Measurements from ENCODE around the gene ZBTB16.

DNA sequence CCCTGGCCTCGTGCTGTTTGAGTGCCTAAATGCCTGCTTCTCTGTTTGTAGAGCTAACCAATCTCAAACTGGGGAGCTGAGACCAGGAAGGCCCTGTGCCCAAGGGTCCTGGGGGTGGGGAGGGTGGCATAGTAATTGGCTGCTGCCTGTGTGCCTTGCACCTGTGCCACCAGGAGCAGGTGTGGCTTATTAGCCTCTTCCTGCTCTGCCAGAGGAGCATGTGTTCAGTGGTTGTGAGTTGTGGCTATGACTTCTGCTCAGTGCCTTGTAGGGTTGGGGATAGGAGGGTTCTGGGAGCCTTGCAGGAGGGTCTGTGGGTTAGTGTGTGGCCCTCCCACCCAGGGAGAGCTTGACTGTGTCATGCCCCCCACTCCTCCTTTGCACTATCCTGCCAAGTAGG, 109.2 kb downstream of the ZBTB16 start:
- TF ChIP-seq, protein P1, sequence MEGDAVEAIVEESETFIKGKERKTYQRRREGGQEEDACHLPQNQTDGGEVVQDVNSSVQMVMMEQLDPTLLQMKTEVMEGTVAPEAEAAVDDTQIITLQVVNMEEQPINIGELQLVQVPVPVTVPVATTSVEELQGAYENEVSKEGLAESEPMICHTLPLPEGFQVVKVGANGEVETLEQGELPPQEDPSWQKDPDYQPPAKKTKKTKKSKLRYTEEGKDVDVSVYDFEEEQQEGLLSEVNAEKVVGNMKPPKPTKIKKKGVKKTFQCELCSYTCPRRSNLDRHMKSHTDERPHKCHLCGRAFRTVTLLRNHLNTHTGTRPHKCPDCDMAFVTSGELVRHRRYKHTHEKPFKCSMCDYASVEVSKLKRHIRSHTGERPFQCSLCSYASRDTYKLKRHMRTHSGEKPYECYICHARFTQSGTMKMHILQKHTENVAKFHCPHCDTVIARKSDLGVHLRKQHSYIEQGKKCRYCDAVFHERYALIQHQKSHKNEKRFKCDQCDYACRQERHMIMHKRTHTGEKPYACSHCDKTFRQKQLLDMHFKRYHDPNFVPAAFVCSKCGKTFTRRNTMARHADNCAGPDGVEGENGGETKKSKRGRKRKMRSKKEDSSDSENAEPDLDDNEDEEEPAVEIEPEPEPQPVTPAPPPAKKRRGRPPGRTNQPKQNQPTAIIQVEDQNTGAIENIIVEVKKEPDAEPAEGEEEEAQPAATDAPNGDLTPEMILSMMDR (IDR thresholded peaks at IDR 0.05; ENCODE audit: low read depth, low read length, missing input control) = no peak
- TF ChIP-seq GABPA (IDR thresholded peaks at IDR 0.05 in 1 of 2, conservative IDR thresholded peaks at IDR 0.05 in 1 of 2) (no peak), JUND (IDR thresholded peaks at IDR 0.05) (no peak), YY1 (IDR thresholded peaks at IDR 0.05) (no peak), MAX (IDR thresholded peaks at IDR 0.05) (no peak), ZBTB33 (IDR thresholded peaks at IDR 0.05) (no peak), RAD21 (IDR thresholded peaks at IDR 0.05) (no peak)

Data from liver (tissue), 3 donors.